Transverse colon (tissue), 4 donors: Measurements from ENCODE around the gene PPP2R5B. TPM values are rescaled to one million over a fixed set of nuclear protein-coding genes. Genes with fewer than 3 reads are reported as not detected.

ENCODE experiments used
- DNase-seq: peaks from one replicate; pipeline ENCODE4 v3.0.0-alpha.2; 2019
- H3K27ac ChIP-seq, 4 donors: fragments of 200-600 bp; sonication (generic); 2 replicates each; pipeline ENCODE4 v1.5.1; 2016 to 2018; ENCODE audit warnings: inconsistent platforms in 4 of 4
- H3K27me3 ChIP-seq: fragments of 200-600 bp; sonication (generic); 2 replicates; pipeline ENCODE4 v1.5.1; 2017; ENCODE audit warnings: inconsistent platforms
- H3K36me3 ChIP-seq, 4 donors: fragments of 200-600 bp; sonication (generic); 2 replicates each; pipeline ENCODE4 v1.5.1; 2017 to 2019; ENCODE audit warnings: inconsistent platforms in 4 of 4
- H3K4me1 ChIP-seq, 4 donors: fragments of 200-600 bp; sonication (generic); 2 replicates each; pipeline ENCODE4 v1.5.1; 2017 to 2020; ENCODE audit warnings: inconsistent platforms in 4 of 4
- H3K4me3 ChIP-seq, 4 donors: fragments of 200-600 bp; sonication (generic); 1 replicate in 1 of 4; 2 replicates in 3 of 4; pipeline versions ENCODE4 v1.5.1 to v1.6.1; 2017 to 2019; ENCODE audit warnings: inconsistent platforms in 4 of 4
- H3K9me3 ChIP-seq, 2 donors: fragments of 200-600 bp; sonication (generic); 2 replicates each; pipeline ENCODE4 v1.5.1; 2017 to 2019; ENCODE audit warnings: inconsistent platforms in 2 of 2
- CTCF ChIP-seq, 5 experiments: fragments of 200-600 bp in 3 of 5; fragments of 450-650 bp in 2 of 5; sonication (generic) in 3 of 5; IDR thresholded peaks; 1 replicate in 2 of 5; 2 replicates in 3 of 5; pipeline ENCODE4 v1.5.1; 2016 to 2017; ENCODE audit warnings: antibody characterized with exemption in 5 of 5, inconsistent platforms in 3 of 5, mild to moderate bottlenecking in 2 of 5, moderate library complexity in 1 of 5
- EP300 ChIP-seq: sonication (generic); formaldehyde crosslinking; IDR thresholded peaks from one replicate; pipeline ENCODE4 v1.6.1; 2017; ENCODE audit warnings: antibody characterized with exemption, low read depth
- POLR2A ChIP-seq: fragments of 450-650 bp; IDR thresholded peaks from one replicate; pipeline ENCODE4 v1.6.1; 2016; ENCODE audit warnings: antibody characterized with exemption, mild to moderate bottlenecking, moderate library complexity
- POLR2AphosphoS5 ChIP-seq, 3 donors: sonication (generic); formaldehyde crosslinking; IDR thresholded peaks; one replicate each; pipeline ENCODE4 v1.6.1; 2016; ENCODE audit warnings: antibody characterized with exemption in 3 of 3
- WGBS, 2 donors: methylation state at CpG; one replicate each; pipeline ENCODE4 v1.1.5; 2018; ENCODE audit warnings: low coverage in 1 of 2; 5-methylcytosine and 5-hydroxymethylcytosine counted together
- in situ Hi-C, 4 donors: fragments of 200-750 bp; cut with MboI; loops; one replicate each; pipeline versions ENCODE4 v1.15.0 to v1.15.1; 2017; ENCODE audit warnings: low sequenced_read_pairs in 3 of 4, low pct_ligation_motif_present in 1 of 4, low pct_unique_long_range_greater_than_20kb in 1 of 4
- intact Hi-C: fragments of 100-400 bp; cut with DNase I; formaldehyde crosslinking; loops from one replicate; pipeline ENCODE4 v1.15.1; 2023; ENCODE audit warnings: low total_unique reads
- total RNA-seq, 4 donors: library from RNA; depleted of rRNA; stranded (reverse); fragments of >200 nt; gene quantifications; one replicate each; pipeline ENCODE4 v1.1.0, GENCODE V29; 2016

Gene PPP2R5B
- total RNA-seq, 4 donors from 2014 or later: 16.7 to 38.1 (median 26.8) TPM

GRCh38 chr11:64893194-64894069 lies 31.1 kb upstream of the PPP2R5B start:
- TF ChIP-seq EP300 (peak; percentile 79), POLR2A (peak; percentile 99), CTCF (IDR thresholded peaks at IDR 0.05) (peak in 3 of 5 experiments; percentile 20 to 82 (median 65)), POLR2AphosphoS5 (IDR thresholded peaks at IDR 0.05) (peak; percentile 90 to 98 (median 98))
- Histone ChIP-seq H3K36me3 (peaks cover 0 to 14% (median 2%) of the 10 kb centered on the region in 4 donors), H3K27ac (peak overlapping the region; percentile 88 to 96 (median 94)), H3K4me1 (peaks cover 11 to 22% (median 16%) of the 10 kb centered on the region in 4 donors), H3K4me3 (peak overlapping the region; percentile 21 to 72 (median 60)), H3K9me3 (no peaks in the 10 kb centered on the region), H3K27me3 (no peaks in the 10 kb centered on the region)
- in situ Hi-C loops: loop anchor here in 3 of 4 donors (5.0 to 10.0 kb wide), 2 partner anchors 46 to 49 kb away; partner anchors contain the start of gene CDC42BPG (in 1 of the 3)
- intact Hi-C loops: no loop called here
- DNase-seq: peak; percentile 94
- 43% methylated on average over 22 of the region's 25 CpGs; no CpG with 5 or more reads in 1 of the 2 donors for WGBS, 2 donors

DNA sequence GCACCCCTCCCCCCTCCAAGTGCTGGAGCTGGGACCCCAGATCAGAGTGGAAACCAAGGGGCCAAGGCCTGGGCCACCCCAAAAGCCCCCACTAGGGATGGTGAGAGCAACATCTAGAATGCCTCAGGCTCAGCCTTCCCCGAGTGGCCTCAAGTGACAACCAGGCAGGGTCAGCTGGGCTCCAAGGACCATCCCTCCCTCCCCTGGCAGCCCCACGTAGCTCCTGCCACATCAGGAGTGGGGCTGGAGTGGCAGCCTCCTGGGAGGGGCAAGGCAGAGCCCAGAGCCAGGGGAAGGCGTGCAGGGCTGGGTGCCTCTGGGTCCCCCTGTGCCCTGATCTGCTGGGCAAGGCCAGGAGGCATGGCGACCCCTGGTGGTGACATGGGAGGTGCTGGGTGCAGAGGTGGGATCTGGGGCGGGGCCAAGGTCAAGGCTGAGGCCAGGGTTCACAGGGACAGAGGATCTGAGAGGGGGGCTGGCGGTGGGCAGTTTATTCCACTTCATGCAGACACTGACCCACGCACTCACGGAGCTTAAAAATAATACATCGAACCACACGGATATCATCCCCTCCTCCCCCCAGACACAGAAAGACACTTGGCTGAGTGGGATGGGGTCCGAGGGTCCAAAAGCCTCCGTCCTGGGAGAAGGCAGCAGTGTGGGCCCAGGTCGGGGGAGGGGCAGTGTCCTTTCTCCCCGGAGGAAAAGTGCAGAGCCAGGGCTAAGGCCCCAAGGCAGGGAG lies 30.2 kb upstream of the PPP2R5B start:
- H3K27ac ChIP-seq: peak overlapping the region; percentile 88 to 96 (median 94)
- H3K4me3 ChIP-seq: peak overlapping the region in 3 of 4 donors; percentile 1 to 66 (median 54)
- no peaks in the 10 kb centered on the region for H3K27me3 ChIP-seq
- TF ChIP-seq CTCF (IDR thresholded peaks at IDR 0.05): peak; percentile 88 to 99 (median 92)
- TF ChIP-seq POLR2A: no peak
- TF ChIP-seq POLR2AphosphoS5 (IDR thresholded peaks at IDR 0.05): peak in 2 of 3 donors; percentile 76 to 80
- TF ChIP-seq EP300: no peak
- peaks cover 0 to 18% (median 2%) of the 10 kb centered on the region in 4 donors for H3K36me3 ChIP-seq
- intact Hi-C loops: no loop called here
- WGBS, 2 donors: 23% methylated on average over 13 of the region's 14 CpGs; no CpG with 5 or more reads in 1 of the 2 donors
- no peaks in the 10 kb centered on the region for H3K9me3 ChIP-seq
- peak; percentile 95 for DNase-seq
- in situ Hi-C loops: loop anchor here in 3 of 4 donors (5.0 to 10.0 kb wide), 2 partner anchors 47 to 49 kb away; partner anchors contain the start of gene CDC42BPG (in 1 of the 3)
- peaks cover 11 to 16% (median 11%) of the 10 kb centered on the region in 4 donors for H3K4me1 ChIP-seq

GRCh38 chr11:64894812-64895452 lies 29.6 kb upstream of the PPP2R5B start:
- DNase-seq: no peak
- peaks cover 11 to 12% (median 11%) of the 10 kb centered on the region in 4 donors for H3K4me1 ChIP-seq
- H3K27ac ChIP-seq: peak overlapping the region; percentile 88 to 96 (median 94)
- no peaks in the 10 kb centered on the region for H3K27me3 ChIP-seq
- no peak overlapping the region for H3K4me3 ChIP-seq
- TF ChIP-seq POLR2AphosphoS5 (IDR thresholded peaks at IDR 0.05) (no peak), CTCF (IDR thresholded peaks at IDR 0.05) (no peak), POLR2A (no peak), EP300 (no peak)
- in situ Hi-C loops (loop anchor here in 3 of 4 donors (5.0 to 10.0 kb wide), 2 partner anchors 48 to 50 kb away; partner anchors contain the start of gene CDC42BPG (in 1 of the 3)), intact Hi-C loops (loop anchor here (5.0 kb wide), 1 partner anchor 48 kb away; no protein-coding TSS in a partner anchor)
- WGBS, 2 donors: 83% methylated on average over 31 of the region's 39 CpGs; no CpG with 5 or more reads in 1 of the 2 donors
- H3K36me3 ChIP-seq: peaks cover 0 to 20% (median 2%) of the 10 kb centered on the region in 4 donors
- no peaks in the 10 kb centered on the region for H3K9me3 ChIP-seq
